PC-9 (cell line): Measurements from ENCODE around the gene DGCR2. TPM values are rescaled to one million over a fixed set of nuclear protein-coding genes. Genes with fewer than 3 reads are reported as not detected.

ENCODE experiments used
- BruUV-seq: library from RNA; stranded (reverse); fragments of 400-500 nt; replicated peaks from 2 replicates; lab custom pipeline; 2021; lab: Mats Ljungman, UMichigan
- CTCF ChIA-PET: fragments of 300-600 bp; sonication (Branson Sonifier 250); formaldehyde crosslinking; loops from one replicate; lab custom pipeline; 2022; ENCODE audit warnings: antibody characterized with exemption; lab: Charles Lee
- POLR2A ChIA-PET: fragments of 300-600 bp; sonication (Branson Sonifier 250); formaldehyde crosslinking; loops from one replicate; lab custom pipeline; 2022; ENCODE audit warnings: antibody characterized with exemption; ENCODE audit not compliant: unreplicated experiment; lab: Charles Lee
- DNase-seq, 2 experiments: peaks; one replicate each; pipeline versions ENCODE4 v3.0.0 to v3.0.0-alpha.2; 2015 to 2022; ENCODE audit warnings: mixed read lengths in 1 of 2
- H2AFZ ChIP-seq: fragments of 200-600 bp; sonication (generic); 2 replicates; pipeline ENCODE4 v1.8.1; 2017; ENCODE audit warnings: antibody characterized with exemption
- H3F3A ChIP-seq: fragments of 200-600 bp; sonication (generic); 2 replicates; pipeline ENCODE4 v1.8.1; 2017; ENCODE audit warnings: antibody characterized with exemption, mild to moderate bottlenecking, low read depth; ENCODE audit not compliant: insufficient read depth
- H3K27ac ChIP-seq: fragments of 200-600 bp; sonication (generic); 2 replicates; pipeline ENCODE4 v1.6.1; 2016; ENCODE audit warnings: mixed run types
- H3K27me3 ChIP-seq: fragments of 200-600 bp; sonication (generic); 2 replicates; pipeline ENCODE4 v1.6.1; 2016; ENCODE audit warnings: low read depth, mixed run types; ENCODE audit not compliant: insufficient read depth
- H3K36me3 ChIP-seq: fragments of 200-600 bp; sonication (generic); 2 replicates; pipeline ENCODE4 v1.6.1; 2016; ENCODE audit warnings: low read depth, mixed run types
- H3K4me1 ChIP-seq: fragments of 200-600 bp; sonication (generic); replicated peaks from 2 replicates; pipeline ENCODE4 v1.6.1; 2016; ENCODE audit warnings: mixed run types; ENCODE audit not compliant: insufficient read depth
- H3K4me2 ChIP-seq: fragments of 200-600 bp; sonication (generic); 2 replicates; pipeline ENCODE4 v1.6.1; 2017; ENCODE audit warnings: mixed run types
- H3K4me3 ChIP-seq: fragments of 200-600 bp; sonication (generic); 2 replicates; pipeline ENCODE4 v1.6.1; 2016; ENCODE audit warnings: mixed run types
- H3K79me2 ChIP-seq: fragments of 200-600 bp; sonication (generic); 2 replicates; pipeline ENCODE4 v1.6.1; 2017; ENCODE audit warnings: low read depth, mixed run types
- H3K9me2 ChIP-seq: fragments of 200-600 bp; sonication (generic); 2 replicates; pipeline ENCODE4 v1.8.1; 2017; ENCODE audit warnings: mild to moderate bottlenecking; ENCODE audit not compliant: insufficient read depth
- H3K9me3 ChIP-seq: fragments of 200-600 bp; sonication (generic); 2 replicates; pipeline ENCODE4 v1.8.1; 2016; ENCODE audit warnings: low read depth; ENCODE audit not compliant: insufficient read depth
- H4K20me1 ChIP-seq: fragments of 200-600 bp; sonication (generic); 2 replicates; pipeline ENCODE4 v1.8.1; 2017; ENCODE audit not compliant: insufficient read depth
- CTCF ChIP-seq: fragments of 200-600 bp; sonication (generic); conservative IDR thresholded peaks from 2 replicates; pipeline ENCODE4 v1.6.1; 2017; ENCODE audit warnings: mixed run types, antibody characterized with exemption, mild to moderate bottlenecking, moderate library complexity
- EZH2 ChIP-seq: fragments of 200-600 bp; sonication (generic); IDR thresholded peaks from 2 replicates; pipeline ENCODE4 v1.8.0; 2017; ENCODE audit warnings: antibody characterized with exemption, low read depth
- intact Hi-C: fragments of 100-400 bp; cut with micrococcal nuclease; formaldehyde crosslinking; loops from one replicate; pipeline ENCODE4 v1.10.0; 2022; ENCODE audit not compliant: unreplicated experiment
- total RNA-seq: library from RNA; stranded (reverse); gene quantifications from 2 replicates; pipeline ENCODE4 v1.2.3, GENCODE V29; 2021

The DGCR2 gene
- total RNA-seq, 1 experiment from 2014 or later: 37.6 TPM

- CTCF ChIA-PET: no interaction called here
- intact Hi-C loops: no loop called here
These were observed 14.7 kb upstream of the DGCR2 start for GRCh38 chr22:19136915-19137314.

GRCh38 chr22:19134874-19135273 lies 12.7 kb upstream of the DGCR2 start:
- TF ChIP-seq CTCF (no peak), EZH2 (no peak)
- intact Hi-C loops: no loop called here
- BruUV-seq: no TSS peak
- Histone ChIP-seq H3K4me2 (no peak overlapping the region), H3K79me2 (no peaks in the 10 kb centered on the region), H3K36me3 (no peaks in the 10 kb centered on the region; the same call in 1 of the 2 replicates), H4K20me1 (no peaks in the 10 kb centered on the region), H3K27ac (no peak overlapping the region), H3K4me1 (no peaks in the 10 kb centered on the region), H3K4me3 (no peak overlapping the region), H3K9me3 (no peaks in the 10 kb centered on the region), H3K9me2 (no peaks in the 10 kb centered on the region), H3F3A (no peaks in the 10 kb centered on the region; the same call in 1 of the 2 replicates), H2AFZ (no peak overlapping the region), H3K27me3 (no peaks in the 10 kb centered on the region)
- ChIA-PET POLR2A (no interaction called here), CTCF (no interaction called here)
- no peak for DNase-seq

More at GRCh38 chr22:19136915-19137314, 14.7 kb upstream of the DGCR2 start:
- H3F3A ChIP-seq: no peaks in the 10 kb centered on the region; the same call in 1 of the 2 replicates
- H3K4me3 ChIP-seq: no peak overlapping the region
- no peak for TF ChIP-seq EZH2
- TF ChIP-seq CTCF: no peak
- H3K79me2 ChIP-seq: no peaks in the 10 kb centered on the region
- no peak overlapping the region for H2AFZ ChIP-seq
- H3K9me2 ChIP-seq: no peaks in the 10 kb centered on the region
- H3K27ac ChIP-seq: no peak overlapping the region
- no peaks in the 10 kb centered on the region for H3K9me3 ChIP-seq
- no peak for DNase-seq
- no peak overlapping the region for H3K4me2 ChIP-seq
- peaks cover 3% of the 10 kb centered on the region for H3K36me3 ChIP-seq
- no peaks in the 10 kb centered on the region for H3K27me3 ChIP-seq
- no peaks in the 10 kb centered on the region for H3K4me1 ChIP-seq
- BruUV-seq: no TSS peak
- H4K20me1 ChIP-seq: no peaks in the 10 kb centered on the region
- POLR2A ChIA-PET: no interaction called here

- H3K4me1 ChIP-seq: no peaks in the 10 kb centered on the region
- H3K27ac ChIP-seq: no peak overlapping the region
- no peaks in the 10 kb centered on the region; the same call in 1 of the 2 replicates for H3K36me3 ChIP-seq
- ChIA-PET CTCF (no interaction called here), POLR2A (no interaction called here)
- H3K27me3 ChIP-seq: no peaks in the 10 kb centered on the region
- H3K4me2 ChIP-seq: no peak overlapping the region
- DNase-seq: no peak
- H3K9me2 ChIP-seq: no peaks in the 10 kb centered on the region
- BruUV-seq: no TSS peak
- no peaks in the 10 kb centered on the region for H3K9me3 ChIP-seq
- intact Hi-C loops: no loop called here
- no peak overlapping the region for H3K4me3 ChIP-seq
- H3K79me2 ChIP-seq: no peaks in the 10 kb centered on the region
- TF ChIP-seq EZH2 (no peak), CTCF (no peak)
- H3F3A ChIP-seq: no peaks in the 10 kb centered on the region; the same call in 1 of the 2 replicates
- H4K20me1 ChIP-seq: no peaks in the 10 kb centered on the region
- H2AFZ ChIP-seq: no peak overlapping the region
These were observed 12.1 kb upstream of the DGCR2 start for GRCh38 chr22:19134176-19134831.
